DMS53 treated with DMSO at 0.1 percent for 48 hours (cell line): ENCODE measurements around the gene MORN3.
"Not testable (repeated sequence)": the region's sequence is repeated elsewhere in the genome, so short reads cannot be mapped to it uniquely, and the experiment has no call there.

Source experiments
- DNase-seq: peaks from one replicate; lab custom pipeline; 2025; ENCODE audit not compliant: unreplicated experiment; lab: John Stamatoyannopoulos, UW

The MORN3 gene, protein sequence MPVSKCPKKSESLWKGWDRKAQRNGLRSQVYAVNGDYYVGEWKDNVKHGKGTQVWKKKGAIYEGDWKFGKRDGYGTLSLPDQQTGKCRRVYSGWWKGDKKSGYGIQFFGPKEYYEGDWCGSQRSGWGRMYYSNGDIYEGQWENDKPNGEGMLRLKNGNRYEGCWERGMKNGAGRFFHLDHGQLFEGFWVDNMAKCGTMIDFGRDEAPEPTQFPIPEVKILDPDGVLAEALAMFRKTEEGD

DNA sequence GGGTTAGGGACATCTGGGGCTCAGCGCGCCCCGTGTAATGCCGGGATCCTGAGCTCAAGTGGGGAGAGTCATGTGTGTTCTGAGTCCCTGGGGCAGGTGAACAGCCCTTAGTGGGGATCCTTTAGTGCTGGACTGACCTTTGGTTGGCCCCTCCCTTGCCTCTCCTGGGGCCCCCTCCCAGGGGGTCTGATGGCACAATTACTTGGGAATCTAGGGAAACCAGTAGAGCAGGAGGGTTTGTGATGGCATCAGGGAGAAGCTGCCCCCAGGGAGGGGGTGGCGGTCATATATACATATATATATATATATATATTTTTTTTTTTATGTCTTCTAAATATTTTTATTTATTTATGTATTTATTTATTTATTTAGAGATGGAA is at the start of gene MORN3:
TSS of gene MORN3 (minus strand) at position 134 of the 380 bp plus-strand sequence. CDS start 171 bp downstream, outside the sequence.
- no peak for DNase-seq

DNA sequence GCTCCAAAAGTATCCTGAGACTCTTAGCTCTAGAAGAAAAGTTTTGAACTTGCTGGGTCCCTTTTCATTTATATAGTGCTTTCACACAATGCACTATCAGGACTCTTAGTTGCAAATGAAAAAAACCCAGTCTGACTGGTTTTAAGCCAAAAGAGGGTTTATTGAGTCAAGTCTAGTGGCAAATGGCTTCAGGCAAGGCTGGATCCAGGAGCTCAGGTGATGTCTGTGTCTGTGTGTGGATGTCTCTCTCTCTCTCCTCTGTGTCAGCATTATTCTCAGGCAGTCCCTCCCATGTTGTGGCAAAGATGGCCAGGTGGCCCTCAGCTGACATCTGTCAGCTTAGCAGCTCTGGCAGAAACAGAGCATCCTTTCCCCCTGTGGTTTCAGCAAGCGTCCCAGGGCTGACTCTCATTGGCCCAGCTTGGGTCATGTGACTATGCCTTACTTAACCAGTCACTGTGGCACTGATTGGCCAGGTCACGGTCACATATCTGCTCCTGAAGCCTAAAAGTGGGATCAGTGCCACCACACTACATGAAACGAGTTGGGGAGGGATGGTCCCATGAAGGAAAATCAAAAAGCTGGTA is 49.3 kb upstream of the MORN3 start:
- no peak for DNase-seq

DNA sequence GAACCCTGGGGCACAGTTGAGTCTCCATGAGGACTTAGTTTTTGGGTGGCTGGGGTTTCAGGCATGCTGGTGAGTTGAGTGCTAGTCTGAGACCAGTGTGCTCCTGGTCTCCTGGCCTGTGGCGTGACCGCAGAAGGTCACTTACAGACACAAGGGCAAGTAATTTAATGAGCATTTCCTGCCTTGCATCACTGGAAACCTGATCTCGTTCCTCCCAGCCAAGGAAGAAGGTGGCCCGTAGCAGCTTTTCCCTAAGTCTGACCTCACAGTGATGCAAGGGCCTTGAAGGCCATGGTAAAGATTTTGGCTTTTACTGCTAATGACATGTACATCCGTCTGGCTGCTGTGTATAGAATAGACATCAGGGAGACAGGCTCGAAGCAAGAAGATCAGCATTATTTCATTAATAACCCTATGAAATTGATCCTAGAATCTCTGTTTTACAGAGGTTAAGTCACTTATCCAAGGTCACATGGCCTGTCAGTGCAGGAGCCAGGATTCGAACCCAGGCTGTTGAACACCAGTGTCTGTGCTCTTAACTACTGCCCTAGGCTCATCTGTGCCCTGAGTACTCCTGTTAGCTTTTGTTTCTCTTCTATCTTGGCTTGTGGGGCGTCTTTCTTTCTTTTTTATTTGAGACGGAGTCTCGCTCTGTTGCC is 47.7 kb upstream of the MORN3 start:
- no peak for DNase-seq

DNA sequence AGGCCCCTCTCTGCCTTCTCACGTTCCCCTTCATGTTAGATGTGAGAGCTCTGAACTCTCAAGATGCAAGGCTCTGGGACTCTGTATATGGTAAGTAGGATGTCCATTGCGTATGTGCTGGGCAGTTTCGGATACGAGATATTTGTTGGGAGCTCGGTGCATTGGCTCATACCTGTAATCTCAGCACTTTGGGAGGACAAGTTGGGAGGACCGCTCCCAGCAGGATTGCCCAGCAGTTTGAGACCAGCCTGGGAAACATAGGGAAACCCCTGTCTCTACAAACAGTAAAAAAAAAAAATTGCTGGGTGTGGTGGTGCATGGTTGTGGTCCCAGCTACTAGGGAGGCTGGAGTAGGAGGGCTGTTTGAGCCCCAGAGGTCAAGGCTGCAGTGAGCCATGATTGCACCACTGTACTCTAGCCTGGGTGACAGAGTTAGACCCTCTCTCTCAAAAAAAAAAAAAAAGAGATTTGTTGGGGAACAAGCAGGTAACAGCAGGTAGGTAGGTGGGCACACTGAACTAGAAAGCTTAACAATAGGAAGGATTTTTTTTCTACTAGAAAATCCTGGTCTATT is 46.5 kb upstream of the MORN3 start:
- DNase-seq: no peak

DNA sequence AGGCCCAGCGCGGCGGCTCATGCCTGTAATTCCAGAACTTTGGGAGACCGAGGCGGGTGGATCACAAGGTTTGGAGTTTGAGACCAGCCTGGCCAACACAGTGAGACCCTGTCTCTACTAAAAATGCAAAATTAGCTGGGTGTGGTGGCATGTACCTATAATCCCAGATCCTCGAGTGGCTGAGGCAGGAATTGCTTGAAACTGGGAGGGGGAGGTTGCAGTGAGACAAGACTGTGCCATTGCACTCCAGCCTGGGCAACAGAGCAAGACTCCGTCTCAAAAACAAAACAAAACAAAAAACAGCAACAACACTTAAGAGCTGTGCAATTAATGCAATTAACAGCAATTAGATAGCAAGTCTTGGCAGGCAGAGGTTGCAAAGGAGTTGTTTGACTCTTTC is 45.6 kb upstream of the MORN3 start:
- DNase-seq: not testable (repeated sequence)

DNA sequence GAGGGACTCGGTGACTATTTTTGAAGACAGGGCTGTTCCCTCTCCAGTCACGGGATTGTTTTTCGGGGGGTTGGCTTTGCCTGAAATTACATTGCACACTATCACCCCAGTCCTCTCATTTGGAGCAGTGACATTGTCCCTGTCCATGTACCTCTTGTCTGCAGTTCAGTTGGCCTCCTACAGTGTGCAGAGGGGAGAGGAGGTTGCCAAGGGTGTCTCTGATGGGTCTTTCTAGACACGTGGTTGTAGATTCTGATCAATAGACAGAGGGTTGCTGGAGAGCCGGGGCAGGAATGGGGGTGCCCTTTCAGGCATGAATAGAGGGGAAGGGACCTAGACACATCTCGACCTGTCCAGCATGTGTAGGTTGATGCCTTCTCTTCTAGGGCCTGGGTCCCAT is 44.3 kb upstream of the MORN3 start:
- DNase-seq: no peak

DNA sequence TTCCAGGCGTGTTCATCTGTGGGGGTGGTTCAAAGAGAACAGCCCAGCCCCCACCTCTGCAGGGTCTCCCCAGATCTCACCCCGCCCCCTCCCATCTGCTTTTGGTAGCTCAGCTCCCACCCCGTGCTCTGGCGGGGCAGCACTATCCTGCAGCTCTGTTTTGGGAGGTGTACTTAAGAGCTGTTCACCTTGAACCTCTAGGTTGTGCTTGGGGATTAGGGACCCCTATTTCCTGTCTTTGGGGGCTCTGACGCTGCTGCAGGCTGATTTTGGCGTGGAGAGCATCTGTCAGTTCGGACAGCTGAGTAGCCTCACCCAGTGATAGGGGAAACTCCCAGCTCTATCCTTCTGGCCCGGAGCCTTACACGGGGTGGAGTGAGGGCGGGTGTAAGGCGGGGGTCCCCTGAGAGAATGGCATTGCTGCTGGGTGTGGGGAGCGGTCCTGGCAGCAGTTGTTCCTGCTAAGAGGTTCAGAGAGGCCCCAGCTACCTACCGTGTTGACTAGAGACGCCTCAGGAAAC is 43.9 kb upstream of the MORN3 start:
- DNase-seq: no peak

DNA sequence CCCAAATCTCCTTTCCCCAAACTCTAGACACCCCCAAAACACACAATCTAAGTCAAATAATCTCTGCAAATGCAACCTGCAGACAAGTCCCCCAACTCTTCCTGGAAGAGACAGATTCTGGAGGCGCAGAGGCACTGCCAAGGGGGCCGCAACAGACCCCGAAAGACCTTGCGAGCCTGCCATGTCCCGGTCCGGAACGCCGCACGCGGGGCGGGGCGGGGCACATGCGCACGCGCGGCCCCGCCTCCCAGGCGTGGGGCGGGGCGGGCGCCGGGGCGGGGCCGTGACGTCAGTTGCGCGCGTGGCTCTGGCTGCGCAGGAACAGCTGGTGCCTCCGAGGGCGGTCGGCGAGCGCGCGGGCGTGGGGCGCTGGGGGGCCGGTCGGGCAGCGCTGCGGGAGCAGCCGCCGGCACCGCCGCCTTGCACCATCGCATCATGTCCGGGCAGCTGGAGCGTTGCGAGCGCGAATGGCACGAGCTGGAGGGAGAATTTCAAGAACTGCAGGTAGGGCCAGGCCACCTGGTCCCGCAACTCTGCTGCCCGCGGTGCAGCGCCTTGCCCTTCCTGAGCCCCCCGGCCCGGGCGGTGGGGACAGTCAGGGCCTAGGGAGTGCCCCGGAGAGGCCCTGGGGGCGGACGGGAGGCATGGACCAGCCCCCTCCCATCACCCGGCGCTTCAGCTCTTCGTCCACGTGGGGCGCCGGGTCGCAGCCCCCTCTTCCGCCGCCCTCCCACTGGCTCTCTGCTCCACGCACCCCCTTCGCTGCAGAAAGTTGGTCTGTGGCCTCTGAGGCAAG is 43.2 kb upstream of the MORN3 start, which contains the start of gene TMEM120B:
TSS of gene TMEM120B (plus strand) at position 292 of the 796 bp plus-strand sequence. CDS start at position 436, 144 bp downstream.
- DNase-seq: peak; percentile 42

DNA sequence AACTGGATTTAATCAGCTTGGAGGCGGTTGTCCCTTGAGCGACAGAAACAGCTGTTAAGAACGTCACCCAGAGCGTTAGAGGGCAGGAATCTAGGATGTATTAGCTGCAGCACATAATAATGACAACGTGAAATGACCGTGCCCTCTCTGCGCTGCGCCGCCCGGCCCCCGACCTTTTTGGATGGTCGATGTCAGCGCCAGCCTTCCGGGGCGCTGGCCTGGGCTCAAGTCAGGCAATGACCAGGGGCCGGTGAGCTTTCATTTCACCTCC is 42.7 kb upstream of the MORN3 start:
- DNase-seq: peak; percentile 42

DNA sequence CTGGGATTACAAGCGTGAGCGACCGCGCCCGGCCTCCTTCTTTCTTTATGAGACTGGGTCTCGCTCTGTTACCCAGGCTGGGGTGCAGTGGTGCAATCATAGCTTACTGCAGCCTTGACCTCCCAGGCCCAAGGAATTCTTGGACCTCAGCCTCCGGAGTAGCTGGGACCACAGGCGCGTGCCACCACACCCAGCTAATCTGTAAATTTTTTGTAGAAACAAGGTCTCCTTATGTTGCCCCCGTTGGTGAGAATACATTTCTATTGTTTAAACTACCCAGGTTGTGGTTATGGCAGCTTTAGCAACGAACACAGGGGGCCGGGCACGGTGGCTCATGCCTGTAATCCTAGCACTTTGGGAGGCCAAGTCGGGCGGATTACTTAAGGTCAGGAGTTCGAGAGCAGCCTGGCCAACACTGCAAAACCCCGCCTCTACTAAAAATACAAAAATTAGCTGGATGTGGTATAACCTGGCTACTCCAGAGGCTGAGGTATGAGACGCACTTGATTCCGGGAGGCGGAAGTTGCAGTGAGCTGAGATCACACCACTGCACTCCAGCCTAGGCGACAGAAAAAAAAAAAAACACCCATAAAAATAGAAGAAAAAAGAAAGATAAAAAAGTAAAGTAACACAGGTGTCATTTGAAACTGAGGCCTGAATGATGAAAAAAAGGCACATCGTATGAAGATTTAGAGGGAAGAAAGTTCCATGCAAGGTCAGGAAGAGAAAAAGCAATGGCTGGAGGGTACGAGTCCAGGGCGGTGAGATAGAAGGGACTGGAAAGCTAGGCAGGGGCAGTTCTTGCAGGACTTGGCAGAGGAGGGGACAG is 42.1 kb upstream of the MORN3 start:
- DNase-seq: no peak

DNA sequence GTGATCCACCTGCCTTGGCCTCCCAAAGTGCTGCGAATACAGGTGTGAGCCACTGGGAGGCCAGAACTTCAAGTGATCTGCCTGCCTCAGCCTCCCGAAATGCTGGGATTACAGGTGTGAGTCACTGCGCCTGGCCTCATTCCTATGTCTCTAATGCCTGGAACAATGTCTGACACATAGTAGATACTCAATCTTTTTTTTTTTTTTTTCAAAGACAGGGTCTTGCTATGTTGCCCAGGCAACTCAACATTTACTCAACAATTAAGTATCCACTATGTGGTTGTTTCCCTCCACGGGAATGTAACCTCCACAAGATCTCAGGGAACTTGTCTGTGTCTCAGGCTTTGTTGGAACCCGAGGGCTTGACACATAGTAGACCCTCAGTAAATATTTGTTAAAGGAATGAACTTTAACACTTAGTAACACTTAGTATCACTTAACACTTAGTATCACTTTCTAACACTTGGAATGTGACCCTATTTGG is 40.1 kb upstream of the MORN3 start:
- DNase-seq: no peak

DNA sequence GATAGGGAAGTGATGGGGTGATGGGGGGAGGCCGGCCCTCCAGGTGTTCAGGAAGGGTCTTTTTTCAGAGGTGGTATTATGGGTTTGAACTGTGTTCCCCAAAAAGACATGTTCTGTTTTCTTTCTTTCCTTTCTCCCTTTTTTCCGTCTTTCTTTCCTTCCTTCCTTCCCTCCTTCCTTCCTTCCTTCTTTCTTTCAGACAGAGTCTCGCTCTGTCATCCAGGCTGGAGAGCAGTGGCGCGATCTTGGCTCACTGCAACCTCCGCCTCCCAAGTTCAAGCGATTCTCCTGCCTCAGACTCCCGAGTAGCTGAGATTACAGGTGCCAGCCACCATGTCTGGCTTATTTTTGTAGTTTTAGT is 39.6 kb upstream of the MORN3 start:
- not testable (repeated sequence) for DNase-seq

DNA sequence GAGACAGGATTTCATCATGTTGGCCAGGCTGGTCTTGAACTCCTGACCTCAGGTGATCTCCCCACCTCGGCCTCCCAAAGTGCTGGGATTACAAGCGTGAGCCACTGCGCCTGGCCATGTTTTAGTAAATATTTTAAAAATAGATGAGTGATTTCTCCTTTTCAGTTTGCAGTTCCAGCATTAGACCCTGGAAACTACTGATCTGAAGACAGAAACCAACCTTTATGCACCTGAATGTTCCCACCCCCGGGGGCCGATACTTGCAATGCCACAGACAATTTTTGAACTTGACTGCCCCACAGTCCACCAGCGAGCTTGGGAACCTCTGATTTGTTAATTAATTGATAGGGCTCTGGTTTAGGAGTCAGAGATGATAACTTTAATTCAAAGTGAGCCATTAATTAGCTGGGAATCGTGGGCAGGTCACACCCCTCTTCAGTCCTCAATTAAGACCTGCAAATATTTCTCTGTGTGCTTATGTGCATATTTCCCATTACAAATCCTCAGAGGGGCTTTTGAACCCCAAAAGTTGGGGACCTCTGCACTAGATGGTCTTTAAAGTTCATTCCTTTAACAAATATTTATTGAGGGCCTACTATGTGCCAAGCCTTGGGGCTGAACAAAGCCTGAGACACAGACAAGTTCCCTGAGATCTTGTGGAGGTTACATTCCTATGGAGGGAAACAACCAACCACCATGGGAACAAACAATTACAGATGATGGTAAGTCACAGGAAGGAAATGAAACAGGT is 39.0 kb upstream of the MORN3 start:
- no peak for DNase-seq

DNA sequence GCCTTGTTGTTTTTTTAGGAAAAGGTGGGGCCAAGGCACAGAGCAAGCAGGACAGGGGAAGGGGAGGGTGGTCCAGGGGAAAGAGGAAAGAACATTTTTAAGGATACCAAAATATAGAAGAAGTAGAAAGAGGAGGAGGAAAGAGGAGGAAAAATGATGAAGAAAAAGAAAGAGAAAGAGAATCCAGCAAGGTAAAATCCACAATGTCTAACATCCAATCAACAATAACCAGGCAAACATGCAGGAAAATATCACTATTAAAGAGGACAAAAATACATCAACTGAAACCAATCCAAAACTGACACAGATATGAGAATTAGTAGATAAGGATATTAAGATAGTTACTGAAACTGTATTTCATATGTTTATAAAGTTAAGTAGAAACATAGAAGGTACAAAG is 36.1 kb upstream of the MORN3 start:
- DNase-seq: no peak

DNA sequence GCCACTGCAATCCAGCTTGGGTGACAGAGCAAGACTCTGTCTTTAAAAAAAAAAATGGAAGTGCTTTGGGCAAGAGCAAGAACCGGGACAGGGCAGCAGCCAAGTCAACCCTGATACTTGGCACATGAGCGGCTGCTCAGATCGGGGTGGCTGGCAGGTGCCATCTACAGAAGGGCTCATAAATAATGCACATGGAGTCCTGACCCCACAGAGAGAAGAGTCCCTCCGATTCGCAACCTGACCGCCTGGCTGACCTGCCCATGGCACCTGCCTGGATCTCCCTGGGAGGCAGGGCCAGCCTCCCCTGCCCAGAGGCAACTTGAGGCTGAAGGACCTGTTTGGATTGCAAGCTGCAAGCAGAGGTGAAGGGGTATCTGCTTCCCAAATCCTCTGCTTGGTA is 33.5 kb upstream of the MORN3 start:
- no peak for DNase-seq

DNA sequence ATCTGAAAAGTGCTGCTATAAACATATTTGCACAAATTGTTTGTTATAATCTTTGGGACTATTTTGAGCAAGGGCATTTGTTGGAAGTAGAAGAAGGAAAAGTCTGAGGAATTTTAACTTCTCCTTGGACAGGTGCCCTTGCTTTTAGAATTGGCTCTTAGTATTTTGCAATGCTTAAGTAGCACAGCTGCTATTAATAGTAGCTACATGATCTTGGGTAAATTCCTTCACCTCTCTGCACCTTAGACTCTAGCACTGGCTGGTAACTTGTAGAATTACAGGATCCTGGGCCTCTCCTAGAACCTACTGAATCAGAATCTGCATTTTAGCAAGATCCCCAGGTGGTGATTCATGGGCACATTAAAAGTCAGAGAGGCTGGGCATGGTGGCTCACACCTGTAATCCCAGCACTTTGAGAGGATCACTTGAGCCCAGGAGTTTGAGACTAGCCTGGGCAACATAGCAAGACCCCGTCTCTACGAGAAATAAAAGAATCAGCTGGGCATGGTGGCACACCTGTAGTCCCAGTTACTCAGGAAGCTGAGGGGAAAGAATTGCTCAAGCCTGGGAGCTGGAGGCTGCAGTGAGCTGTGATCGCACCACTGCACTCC is 32.3 kb upstream of the MORN3 start:
- DNase-seq: no peak

DNA sequence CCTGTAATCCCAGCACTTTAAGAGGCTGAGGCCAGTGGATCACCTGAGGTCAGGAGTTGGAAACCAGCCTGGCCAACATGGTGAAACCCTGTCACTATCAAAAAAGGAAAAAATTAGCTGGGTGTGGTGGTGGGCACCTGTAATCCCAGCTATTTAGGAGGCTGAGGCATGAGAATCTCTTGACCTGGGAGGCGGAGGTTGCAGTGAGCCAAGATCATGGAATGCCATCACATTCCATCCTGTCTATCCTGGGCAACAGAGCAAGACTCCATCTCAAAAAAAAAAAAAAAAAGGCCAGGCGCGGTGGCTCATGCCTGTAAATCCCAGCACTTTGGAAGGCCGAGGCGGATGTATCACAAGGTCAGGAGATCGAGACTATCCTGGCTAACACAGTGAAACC is 28.4 kb upstream of the MORN3 start:
- DNase-seq: not testable (repeated sequence)

DNA sequence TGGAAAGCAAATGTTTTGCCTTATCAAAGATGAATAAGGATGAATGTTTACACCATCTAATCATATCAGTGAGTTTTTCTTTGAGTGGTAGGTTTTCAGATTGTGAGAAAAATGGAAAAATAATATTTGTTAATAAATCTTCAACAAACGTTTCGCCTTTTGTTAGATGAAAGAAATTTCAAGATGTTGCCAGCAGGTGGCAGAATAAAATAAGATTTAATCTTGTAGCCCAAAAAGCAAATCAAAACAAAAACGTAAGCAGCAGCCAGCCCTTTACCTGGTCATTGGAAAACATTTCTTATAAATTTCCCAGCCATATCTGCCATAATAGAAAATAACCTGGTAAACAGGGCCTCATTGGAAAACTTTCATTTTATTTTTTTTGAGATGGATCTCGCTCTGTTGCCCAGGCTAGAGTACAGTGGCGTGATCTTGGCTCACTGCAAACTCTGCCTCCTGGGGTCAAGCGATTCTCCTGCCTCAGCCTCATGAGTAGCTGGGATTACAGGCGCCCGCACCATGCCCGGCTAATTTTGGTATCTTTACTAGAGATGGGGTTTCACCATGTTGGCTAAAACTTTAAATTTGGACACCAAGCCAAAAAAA is 27.7 kb upstream of the MORN3 start:
- DNase-seq: peak; percentile 44
